Neural crest cell (in vitro differentiated cells): Measurements from ENCODE around the gene SSBP2. TPM values are rescaled to one million over a fixed set of nuclear protein-coding genes. Genes with fewer than 3 reads are reported as not detected.
"Not testable (repeated sequence)": the region's sequence is repeated elsewhere in the genome, so short reads cannot be mapped to it uniquely, and the experiment has no call there.

ENCODE experiments used
- DNase-seq: peaks from one replicate; pipeline ENCODE4 v3.0.0; 2021; ENCODE audit warnings: low read depth, mixed read lengths, low spot score
- H3K27ac Mint-ChIP-seq: one replicate; pipeline ENCODE4 v1.8.0; 2021; ENCODE audit warnings: mild to moderate bottlenecking, mixed read lengths; ENCODE audit not compliant: unreplicated experiment
- H3K27me3 Mint-ChIP-seq: 2 replicates; pipeline ENCODE4 v1.8.0; 2021; ENCODE audit warnings: low read depth, mild to moderate bottlenecking, mixed read lengths
- H3K36me3 Mint-ChIP-seq: 2 replicates; pipeline ENCODE4 v1.8.0; 2021; ENCODE audit warnings: low read depth, mild to moderate bottlenecking, mixed read lengths
- H3K4me1 Mint-ChIP-seq: 2 replicates; pipeline ENCODE4 v1.8.0; 2021; ENCODE audit warnings: mixed read lengths
- H3K4me3 Mint-ChIP-seq: one replicate; pipeline ENCODE4 v1.8.0; 2021; ENCODE audit warnings: mild to moderate bottlenecking, mixed read lengths
- H3K9me3 Mint-ChIP-seq: 2 replicates; pipeline ENCODE4 v1.8.0; 2021; ENCODE audit warnings: mixed read lengths
- total RNA-seq: library from RNA; stranded (reverse); gene quantifications from 2 replicates; pipeline ENCODE4 v1.2.1, GENCODE V29; 2021
- TF ChIP-seq, protein P1 (sequence below): fragments of 200-600 bp; sonication (generic); conservative IDR thresholded peaks from 2 replicates; pipeline ENCODE4 v1.5.0; 2021; ENCODE audit warnings: antibody characterized with exemption, mild to moderate bottlenecking

The SSBP2 gene
- total RNA-seq, 1 donor from 2014 or later: 81.7 TPM

DNA sequence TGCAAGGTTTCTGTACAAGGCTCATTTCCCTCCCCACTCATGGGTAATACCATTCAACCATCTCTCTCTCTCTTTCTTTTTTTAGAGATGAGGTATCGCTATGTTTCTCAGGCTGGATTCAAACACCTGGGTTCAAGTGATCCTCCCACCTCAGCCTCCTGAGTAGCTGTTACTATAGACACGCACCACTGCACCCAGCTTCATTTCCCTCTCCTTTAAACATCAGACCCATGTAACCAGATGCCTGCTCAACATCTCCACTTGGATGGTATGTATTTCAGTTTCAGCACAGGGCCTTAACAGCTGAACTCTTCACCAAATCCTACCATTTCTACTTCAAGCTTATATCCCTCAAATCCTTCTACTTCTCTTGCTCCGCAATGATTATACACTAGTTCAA, 117.4 kb downstream of the SSBP2 start:
- no peaks in the 10 kb centered on the region for H3K27me3 Mint-ChIP-seq
- TF ChIP-seq, protein P1, sequence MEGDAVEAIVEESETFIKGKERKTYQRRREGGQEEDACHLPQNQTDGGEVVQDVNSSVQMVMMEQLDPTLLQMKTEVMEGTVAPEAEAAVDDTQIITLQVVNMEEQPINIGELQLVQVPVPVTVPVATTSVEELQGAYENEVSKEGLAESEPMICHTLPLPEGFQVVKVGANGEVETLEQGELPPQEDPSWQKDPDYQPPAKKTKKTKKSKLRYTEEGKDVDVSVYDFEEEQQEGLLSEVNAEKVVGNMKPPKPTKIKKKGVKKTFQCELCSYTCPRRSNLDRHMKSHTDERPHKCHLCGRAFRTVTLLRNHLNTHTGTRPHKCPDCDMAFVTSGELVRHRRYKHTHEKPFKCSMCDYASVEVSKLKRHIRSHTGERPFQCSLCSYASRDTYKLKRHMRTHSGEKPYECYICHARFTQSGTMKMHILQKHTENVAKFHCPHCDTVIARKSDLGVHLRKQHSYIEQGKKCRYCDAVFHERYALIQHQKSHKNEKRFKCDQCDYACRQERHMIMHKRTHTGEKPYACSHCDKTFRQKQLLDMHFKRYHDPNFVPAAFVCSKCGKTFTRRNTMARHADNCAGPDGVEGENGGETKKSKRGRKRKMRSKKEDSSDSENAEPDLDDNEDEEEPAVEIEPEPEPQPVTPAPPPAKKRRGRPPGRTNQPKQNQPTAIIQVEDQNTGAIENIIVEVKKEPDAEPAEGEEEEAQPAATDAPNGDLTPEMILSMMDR: no peak
- no peak overlapping the region for H3K27ac Mint-ChIP-seq
- peaks cover 5% of the 10 kb centered on the region for H3K36me3 Mint-ChIP-seq
- no peaks in the 10 kb centered on the region for H3K9me3 Mint-ChIP-seq
- no peak overlapping the region for H3K4me3 Mint-ChIP-seq
- DNase-seq: no peak
- peaks cover 6% of the 10 kb centered on the region for H3K4me1 Mint-ChIP-seq

DNA sequence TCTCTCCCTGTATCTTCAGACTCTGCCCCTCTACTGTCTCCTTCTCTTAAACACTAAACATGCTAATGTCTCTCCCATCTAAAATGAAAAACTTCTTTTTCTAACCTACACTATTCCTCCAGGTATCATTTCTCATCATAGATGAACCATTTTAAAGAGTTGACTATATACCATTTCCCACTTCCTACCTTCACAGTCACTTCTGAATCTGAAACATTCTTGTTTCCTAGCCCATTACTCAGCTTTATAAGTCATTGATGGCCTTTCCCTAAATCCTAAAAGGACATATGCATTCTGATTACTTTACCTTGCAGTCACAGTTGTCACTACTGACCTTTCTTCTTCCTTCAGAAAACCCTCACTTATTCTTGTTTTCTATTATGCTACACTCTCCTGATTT, 118.2 kb downstream of the SSBP2 start:
- Mint-ChIP-seq H3K9me3 (no peaks in the 10 kb centered on the region), H3K27ac (no peak overlapping the region), H3K36me3 (peaks cover 8% of the 10 kb centered on the region), H3K4me1 (peaks cover 6% of the 10 kb centered on the region), H3K4me3 (no peak overlapping the region), H3K27me3 (no peaks in the 10 kb centered on the region)
- DNase-seq: no peak
- TF ChIP-seq, protein P1: no peak

DNA sequence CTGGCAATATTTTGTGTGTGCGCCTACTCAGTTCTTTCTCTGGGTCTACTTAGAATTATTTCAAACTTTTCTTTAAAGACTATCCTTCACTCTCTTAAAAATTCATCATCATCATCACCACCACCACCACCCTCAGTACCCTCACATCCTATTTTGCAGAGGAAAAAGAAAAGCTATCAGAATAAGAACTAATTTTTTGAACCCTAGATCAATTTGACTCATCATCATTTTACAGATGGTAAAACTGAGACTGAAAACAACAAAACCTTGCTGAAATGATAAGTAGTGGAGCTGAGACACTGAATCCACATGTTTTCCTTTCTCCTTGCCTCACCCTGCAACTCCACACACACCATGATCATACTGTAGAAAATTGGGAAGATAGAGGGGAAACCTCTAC, 119.3 kb downstream of the SSBP2 start:
- H3K9me3 Mint-ChIP-seq: no peaks in the 10 kb centered on the region
- DNase-seq: no peak
- TF ChIP-seq, protein P1: no peak
- no peak overlapping the region for H3K27ac Mint-ChIP-seq
- H3K36me3 Mint-ChIP-seq: peaks cover 11% of the 10 kb centered on the region
- H3K4me1 Mint-ChIP-seq: peaks cover 8% of the 10 kb centered on the region
- no peak overlapping the region for H3K4me3 Mint-ChIP-seq
- H3K27me3 Mint-ChIP-seq: no peaks in the 10 kb centered on the region

DNA sequence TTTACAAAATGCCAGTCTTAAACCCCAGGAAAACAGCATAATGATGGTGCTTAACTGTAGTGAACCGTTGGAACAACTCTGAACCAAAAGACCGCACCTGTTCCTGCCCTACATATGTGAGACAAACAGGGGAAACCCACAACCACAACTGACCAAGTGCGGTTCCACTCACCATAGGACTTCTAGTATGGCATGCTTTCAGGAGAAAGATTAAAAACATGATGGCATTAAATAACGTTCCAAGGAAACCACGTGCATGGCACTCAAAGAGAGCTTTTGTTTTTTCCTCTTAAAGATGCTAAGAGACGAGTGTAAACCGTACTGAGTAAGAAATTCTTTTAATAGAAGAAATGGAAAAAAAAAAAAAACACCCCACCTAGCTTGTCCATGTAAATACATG, 119.8 kb downstream of the SSBP2 start:
- Mint-ChIP-seq H3K36me3 (peaks cover 11% of the 10 kb centered on the region), H3K27ac (no peak overlapping the region), H3K4me3 (no peak overlapping the region), H3K27me3 (no peaks in the 10 kb centered on the region), H3K9me3 (no peaks in the 10 kb centered on the region), H3K4me1 (peaks cover 13% of the 10 kb centered on the region)
- TF ChIP-seq, protein P1: no peak
- DNase-seq: no peak

DNA sequence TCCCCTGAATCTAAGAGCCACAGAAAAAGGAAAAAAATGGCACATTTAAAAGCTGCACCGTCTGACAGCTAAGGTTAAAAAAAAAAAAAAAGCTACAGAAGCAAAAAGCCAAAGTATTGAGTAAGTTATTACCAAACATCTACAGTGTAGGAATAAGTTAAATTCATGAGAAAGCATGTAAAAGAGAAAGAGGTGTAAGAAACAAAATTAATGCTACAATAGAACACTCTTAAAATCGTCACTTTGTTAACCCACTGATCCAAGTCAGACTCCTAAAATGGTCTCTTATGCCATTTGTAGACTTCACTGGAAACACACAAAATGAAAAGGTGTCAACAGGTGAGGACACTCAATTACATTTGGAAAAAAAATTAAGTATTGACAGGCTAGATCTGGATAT, 120.2 kb downstream of the SSBP2 start:
- no peaks in the 10 kb centered on the region for H3K9me3 Mint-ChIP-seq
- no peak overlapping the region for H3K4me3 Mint-ChIP-seq
- H3K27ac Mint-ChIP-seq: no peak overlapping the region
- TF ChIP-seq, protein P1: no peak
- peaks cover 11% of the 10 kb centered on the region for H3K36me3 Mint-ChIP-seq
- H3K4me1 Mint-ChIP-seq: peaks cover 13% of the 10 kb centered on the region
- no peak for DNase-seq
- no peaks in the 10 kb centered on the region for H3K27me3 Mint-ChIP-seq

DNA sequence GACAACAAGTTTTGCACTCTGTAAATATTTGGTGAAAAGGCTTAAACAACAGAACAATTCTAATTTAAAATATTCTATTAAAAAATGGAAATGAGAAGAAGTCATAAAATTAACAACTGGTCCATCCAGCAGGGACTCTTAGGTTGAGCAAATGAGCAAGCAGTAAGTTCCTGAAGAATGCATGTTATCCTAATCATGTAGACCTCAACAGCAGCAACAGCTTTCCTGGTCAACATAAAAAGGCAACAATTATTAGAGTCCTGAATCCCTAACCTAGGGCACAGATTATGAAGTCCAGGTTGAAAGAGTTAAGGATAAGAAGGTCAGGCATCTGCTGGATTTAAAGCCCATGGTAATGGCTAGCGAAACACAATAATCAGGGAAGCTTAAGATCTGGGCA, 120.9 kb downstream of the SSBP2 start:
- H3K27ac Mint-ChIP-seq: no peak overlapping the region
- no peaks in the 10 kb centered on the region for H3K9me3 Mint-ChIP-seq
- no peaks in the 10 kb centered on the region for H3K27me3 Mint-ChIP-seq
- no peak overlapping the region for H3K4me3 Mint-ChIP-seq
- no peak for DNase-seq
- peaks cover 17% of the 10 kb centered on the region for H3K4me1 Mint-ChIP-seq
- H3K36me3 Mint-ChIP-seq: peaks cover 11% of the 10 kb centered on the region
- TF ChIP-seq, protein P1: no peak

DNA sequence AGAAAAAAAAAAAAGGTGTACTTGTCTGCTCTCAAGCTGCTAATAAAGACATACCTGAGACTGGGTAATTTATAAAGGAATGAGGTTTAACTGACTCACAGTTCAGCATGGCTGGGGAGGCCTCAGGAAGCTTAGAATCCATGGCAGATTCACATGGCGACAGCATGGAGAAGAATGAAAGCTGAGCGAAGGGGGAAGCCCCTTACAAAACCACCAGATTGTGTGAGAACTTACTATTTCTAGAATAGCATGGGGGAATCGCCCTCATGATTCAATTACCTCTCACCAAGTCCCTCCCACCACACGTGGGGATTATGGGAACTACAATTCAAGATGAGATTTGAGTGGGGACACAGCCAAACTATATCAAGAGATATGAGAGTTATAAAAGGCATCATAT, 122.8 kb downstream of the SSBP2 start:
- not testable (repeated sequence) for H3K27ac Mint-ChIP-seq, H3K4me3 Mint-ChIP-seq, H3K27me3 Mint-ChIP-seq, H3K9me3 Mint-ChIP-seq, DNase-seq
- peaks cover 11% of the 10 kb centered on the region for H3K36me3 Mint-ChIP-seq
- H3K4me1 Mint-ChIP-seq: peaks cover 17% of the 10 kb centered on the region
